DND-41 (cell line): ENCODE data around the gene ACTR3C.

Source experiments
- CTCF ChIP-seq: IDR thresholded peaks from 2 replicates; pipeline ENCODE4 v1.5.1; 2012; ENCODE audit warnings: borderline replicate concordance, low read length, moderate library complexity, mild to moderate bottlenecking; ENCODE audit not compliant: poor library complexity, severe bottlenecking; ENCODE audit errors: extremely low read depth
- EZH2 ChIP-seq: IDR thresholded peaks from 3 replicates; pipeline ENCODE4 v1.6.1; 2012; ENCODE audit warnings: borderline replicate concordance, low read depth, mild to moderate bottlenecking, moderate library complexity, low read length, inconsistent platforms; ENCODE audit not compliant: severe bottlenecking

- TF ChIP-seq CTCF (no peak), EZH2 (no peak)
Measured at GRCh38 chr7:150345012-150345411, 21.7 kb upstream of the ACTR3C start.
